ENCODE data around the gene NACC2. TPM values are rescaled to one million over a fixed set of nuclear protein-coding genes. Genes with fewer than 3 reads are reported as not detected.
"Not testable (repeated sequence)": the region's sequence is repeated elsewhere in the genome, so short reads cannot be mapped to it uniquely, and the experiment has no call there.

Gene NACC2
- total and polyA plus RNA-seq, 8 donors, result 3.6 to 29.5 (median 5.5) TPM

DNA sequence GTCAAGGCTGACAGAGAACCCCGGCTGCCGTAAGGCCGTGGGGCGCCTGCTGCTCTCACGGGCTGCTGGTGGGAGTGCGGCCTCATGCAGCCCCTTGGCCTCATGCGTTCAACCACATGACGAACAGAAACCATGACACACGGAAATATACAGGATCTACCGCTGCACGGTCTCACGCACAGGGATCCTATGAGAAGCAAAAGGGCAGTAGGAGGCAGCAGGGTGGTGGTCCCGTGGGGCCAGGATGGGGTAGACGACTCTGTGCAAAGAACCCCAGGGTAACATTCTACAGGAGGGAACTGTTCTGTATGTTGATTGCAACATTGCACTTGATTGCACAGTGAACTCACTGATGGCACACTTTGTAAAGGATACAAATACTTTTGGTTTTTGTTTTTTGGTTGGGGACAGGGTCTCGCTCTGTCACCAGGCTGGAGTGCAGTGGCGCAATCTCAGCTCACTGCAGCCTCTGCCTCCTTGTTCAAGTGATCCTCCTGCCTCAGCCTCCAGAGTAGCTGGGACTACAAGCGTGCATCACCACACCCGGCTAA, 51.6 kb downstream of the NACC2 start:
- peaks cover 0 to 40% of the 10 kb centered on the region in 2 donors for H3K36me3 ChIP-seq
- H3K27me3 ChIP-seq, result no peaks in the 10 kb centered on the region
- peak in 1 of 4 donors; percentile 61 for DNase-seq
- H3K9me3 ChIP-seq, result peaks cover 0 to 17% of the 10 kb centered on the region in 2 donors
- peak overlapping the region in 1 of 2 donors; percentile 84 for H3K27ac ChIP-seq
- TF ChIP-seq, protein P1, sequence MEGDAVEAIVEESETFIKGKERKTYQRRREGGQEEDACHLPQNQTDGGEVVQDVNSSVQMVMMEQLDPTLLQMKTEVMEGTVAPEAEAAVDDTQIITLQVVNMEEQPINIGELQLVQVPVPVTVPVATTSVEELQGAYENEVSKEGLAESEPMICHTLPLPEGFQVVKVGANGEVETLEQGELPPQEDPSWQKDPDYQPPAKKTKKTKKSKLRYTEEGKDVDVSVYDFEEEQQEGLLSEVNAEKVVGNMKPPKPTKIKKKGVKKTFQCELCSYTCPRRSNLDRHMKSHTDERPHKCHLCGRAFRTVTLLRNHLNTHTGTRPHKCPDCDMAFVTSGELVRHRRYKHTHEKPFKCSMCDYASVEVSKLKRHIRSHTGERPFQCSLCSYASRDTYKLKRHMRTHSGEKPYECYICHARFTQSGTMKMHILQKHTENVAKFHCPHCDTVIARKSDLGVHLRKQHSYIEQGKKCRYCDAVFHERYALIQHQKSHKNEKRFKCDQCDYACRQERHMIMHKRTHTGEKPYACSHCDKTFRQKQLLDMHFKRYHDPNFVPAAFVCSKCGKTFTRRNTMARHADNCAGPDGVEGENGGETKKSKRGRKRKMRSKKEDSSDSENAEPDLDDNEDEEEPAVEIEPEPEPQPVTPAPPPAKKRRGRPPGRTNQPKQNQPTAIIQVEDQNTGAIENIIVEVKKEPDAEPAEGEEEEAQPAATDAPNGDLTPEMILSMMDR (IDR thresholded peaks at IDR 0.05), result no peak
- no peak for ATAC-seq
- peaks cover 0 to 55% of the 10 kb centered on the region in 2 donors for H3K4me1 ChIP-seq
- H3K4me3 ChIP-seq, result no peak overlapping the region
- intact Hi-C loops (cut with DNase I), result no loop called here

DNA sequence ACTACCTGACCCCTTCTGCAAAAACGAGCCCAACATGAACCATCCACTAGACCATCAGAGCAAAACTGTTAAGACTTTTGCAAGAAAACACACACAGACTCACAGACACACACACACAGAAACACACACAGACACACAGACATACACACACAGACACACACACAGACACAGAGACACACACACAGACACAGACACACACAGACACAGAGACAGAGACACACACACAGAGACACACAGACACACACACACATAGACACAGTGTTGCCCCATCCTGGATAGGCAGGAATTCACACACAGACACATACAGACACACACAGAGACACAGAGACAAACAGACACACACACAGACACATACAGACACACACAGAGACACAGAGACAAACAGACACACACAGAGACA, 52.5 kb downstream of the NACC2 start:
- peaks cover 0 to 17% of the 10 kb centered on the region in 2 donors for H3K9me3 ChIP-seq
- DNase-seq (no peak), ATAC-seq (no peak)
- H3K4me1 ChIP-seq, result peaks cover 0 to 45% of the 10 kb centered on the region in 2 donors
- no peak overlapping the region for H3K27ac ChIP-seq
- peaks cover 0 to 31% of the 10 kb centered on the region in 2 donors for H3K36me3 ChIP-seq
- H3K4me3 ChIP-seq, result no peak overlapping the region
- TF ChIP-seq, protein P1 (IDR thresholded peaks at IDR 0.05), result no peak
- H3K27me3 ChIP-seq, result no peaks in the 10 kb centered on the region
- intact Hi-C loops (cut with DNase I), result no loop called here

GRCh38 chr9:136040848-136041247, 54.2 kb downstream of the NACC2 start:
- H3K27me3 ChIP-seq; intact Hi-C loops (cut with DNase I); ATAC-seq; H3K4me3 ChIP-seq; H3K27ac ChIP-seq; DNase-seq: not testable (repeated sequence)
- H3K4me1 ChIP-seq, result peaks cover 0 to 28% of the 10 kb centered on the region in 2 donors
- peaks cover 0 to 26% of the 10 kb centered on the region in 2 donors for H3K9me3 ChIP-seq
- peaks cover 0 to 16% of the 10 kb centered on the region in 2 donors for H3K36me3 ChIP-seq

- Histone ChIP-seq H3K27me3 (no peaks in the 10 kb centered on the region), H3K4me3 (no peak overlapping the region), H3K36me3 (peaks cover 0 to 7% of the 10 kb centered on the region in 2 donors), H3K9me3 (peaks cover 0 to 26% of the 10 kb centered on the region in 2 donors), H3K4me1 (peaks cover 0 to 15% of the 10 kb centered on the region in 2 donors), H3K27ac (no peak overlapping the region)
- ATAC-seq, result no peak
- no peak for DNase-seq
- TF ChIP-seq, protein P1 (IDR thresholded peaks at IDR 0.05), result no peak
- intact Hi-C loops (cut with DNase I), result no loop called here
These were observed 55.6 kb downstream of the NACC2 start for GRCh38 chr9:136039488-136039887.

GRCh38 chr9:136036848-136037247, 58.2 kb downstream of the NACC2 start:
- DNase-seq, result no peak
- Histone ChIP-seq H3K4me1 (peaks cover 0 to 14% of the 10 kb centered on the region in 2 donors), H3K36me3 (peaks cover 0 to 7% of the 10 kb centered on the region in 2 donors), H3K9me3 (peaks cover 0 to 26% of the 10 kb centered on the region in 2 donors), H3K27ac (no peak overlapping the region), H3K4me3 (no peak overlapping the region), H3K27me3 (no peaks in the 10 kb centered on the region)
- TF ChIP-seq, protein P1 (IDR thresholded peaks at IDR 0.05), result no peak
- no peak for ATAC-seq
- intact Hi-C loops (cut with DNase I), result no loop called here

- Histone ChIP-seq H3K36me3 (peaks cover 0 to 7% of the 10 kb centered on the region in 2 donors), H3K4me1 (peaks cover 0 to 22% of the 10 kb centered on the region in 2 donors), H3K27me3 (no peaks in the 10 kb centered on the region), H3K27ac (no peak overlapping the region), H3K4me3 (no peak overlapping the region), H3K9me3 (peaks cover 0 to 26% of the 10 kb centered on the region in 2 donors)
- ATAC-seq (no peak), DNase-seq (no peak)
- intact Hi-C loops (cut with DNase I), result no loop called here
- TF ChIP-seq, protein P1 (IDR thresholded peaks at IDR 0.05), result no peak
These were observed 59.0 kb downstream of the NACC2 start for GRCh38 chr9:136036050-136036449.

Measured in left lung (tissue), 10 donors.